ENCODE measurements around the gene PIGP.

- TF ChIP-seq POLR2AphosphoS5 (IDR thresholded peaks at IDR 0.05; ENCODE audit: low read depth, low read length) = no peak
- TF ChIP-seq TAF1 (IDR thresholded peaks at IDR 0.05; ENCODE audit: borderline replicate concordance, insufficient read depth, low read length) = no peak
- TF ChIP-seq FOXP2 (optimal IDR thresholded peaks at IDR 0.05; ENCODE audit: borderline replicate concordance, extremely low read depth, extremely low read length, insufficient read depth) = no peak
- no peak for TF ChIP-seq SIN3A (IDR thresholded peaks at IDR 0.05; ENCODE audit: borderline replicate concordance, insufficient read depth, low read length)
These were observed 14.3 kb upstream of the PIGP start for GRCh38 chr21:37087188-37087587.

Measured in PFSK-1 (cell line).